Neural progenitor cell (in vitro differentiated cells): ENCODE data around the gene MFAP3.

ENCODE experiments used
- EZH2 ChIP-seq: fragments of 200-600 bp; sonication (generic); IDR thresholded peaks from 2 replicates; pipeline ENCODE4 v1.6.1; 2017; ENCODE audit warnings: antibody characterized with exemption, mild to moderate bottlenecking, moderate library complexity
- TF ChIP-seq, protein P1 (sequence below): fragments of 200-600 bp; sonication (generic); IDR thresholded peaks from 2 replicates; pipeline ENCODE4 v1.5.1; 2017; ENCODE audit warnings: antibody characterized with exemption, mild to moderate bottlenecking

DNA sequence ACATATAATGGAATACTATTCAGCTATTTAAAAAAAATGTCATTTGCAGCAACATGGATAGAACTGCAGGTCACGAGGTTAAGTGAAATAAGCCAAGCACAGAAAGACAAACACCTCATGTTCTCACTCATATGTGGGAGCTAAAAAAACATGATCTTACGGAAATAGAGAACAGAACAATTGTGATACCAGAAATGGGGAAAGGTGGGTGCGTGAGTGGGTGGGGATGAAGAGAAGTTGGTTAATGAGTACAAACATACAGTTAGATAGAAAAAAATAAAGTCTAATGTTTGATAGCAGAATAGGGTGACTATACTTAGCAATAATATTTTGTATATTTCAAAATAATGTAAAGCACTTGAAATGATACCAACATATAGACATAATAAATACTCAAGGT, 38.8 kb upstream of the MFAP3 start:
- TF ChIP-seq, protein P1, sequence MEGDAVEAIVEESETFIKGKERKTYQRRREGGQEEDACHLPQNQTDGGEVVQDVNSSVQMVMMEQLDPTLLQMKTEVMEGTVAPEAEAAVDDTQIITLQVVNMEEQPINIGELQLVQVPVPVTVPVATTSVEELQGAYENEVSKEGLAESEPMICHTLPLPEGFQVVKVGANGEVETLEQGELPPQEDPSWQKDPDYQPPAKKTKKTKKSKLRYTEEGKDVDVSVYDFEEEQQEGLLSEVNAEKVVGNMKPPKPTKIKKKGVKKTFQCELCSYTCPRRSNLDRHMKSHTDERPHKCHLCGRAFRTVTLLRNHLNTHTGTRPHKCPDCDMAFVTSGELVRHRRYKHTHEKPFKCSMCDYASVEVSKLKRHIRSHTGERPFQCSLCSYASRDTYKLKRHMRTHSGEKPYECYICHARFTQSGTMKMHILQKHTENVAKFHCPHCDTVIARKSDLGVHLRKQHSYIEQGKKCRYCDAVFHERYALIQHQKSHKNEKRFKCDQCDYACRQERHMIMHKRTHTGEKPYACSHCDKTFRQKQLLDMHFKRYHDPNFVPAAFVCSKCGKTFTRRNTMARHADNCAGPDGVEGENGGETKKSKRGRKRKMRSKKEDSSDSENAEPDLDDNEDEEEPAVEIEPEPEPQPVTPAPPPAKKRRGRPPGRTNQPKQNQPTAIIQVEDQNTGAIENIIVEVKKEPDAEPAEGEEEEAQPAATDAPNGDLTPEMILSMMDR: no peak
- TF ChIP-seq EZH2: no peak
